ENCODE results near the gene KRT86.
"Not testable (repeated sequence)": the region's sequence is repeated elsewhere in the genome, so short reads cannot be mapped to it uniquely, and the experiment has no call there.

The KRT86 gene

DNA sequence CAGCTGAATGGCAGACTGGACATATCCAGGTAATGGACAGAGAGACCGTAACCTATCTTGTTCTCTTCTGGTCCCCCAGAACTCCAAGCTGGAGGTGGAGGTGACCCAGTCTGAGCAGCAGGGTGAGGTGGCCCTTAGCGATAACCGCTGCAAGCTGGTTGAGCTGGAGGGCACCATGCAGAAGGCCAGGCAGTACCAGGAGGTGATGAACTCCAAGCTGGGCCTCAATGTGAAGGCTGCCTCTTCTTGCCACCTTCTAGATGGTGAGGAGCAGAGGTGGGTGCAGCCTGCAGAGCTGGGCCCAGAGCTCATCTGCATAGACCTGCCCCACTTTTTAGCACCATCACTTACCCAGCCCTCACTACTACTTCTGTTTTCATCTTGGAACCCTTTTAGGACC lies 7.2 kb upstream of the KRT86 start:
- DNase-seq = no peak

DNA sequence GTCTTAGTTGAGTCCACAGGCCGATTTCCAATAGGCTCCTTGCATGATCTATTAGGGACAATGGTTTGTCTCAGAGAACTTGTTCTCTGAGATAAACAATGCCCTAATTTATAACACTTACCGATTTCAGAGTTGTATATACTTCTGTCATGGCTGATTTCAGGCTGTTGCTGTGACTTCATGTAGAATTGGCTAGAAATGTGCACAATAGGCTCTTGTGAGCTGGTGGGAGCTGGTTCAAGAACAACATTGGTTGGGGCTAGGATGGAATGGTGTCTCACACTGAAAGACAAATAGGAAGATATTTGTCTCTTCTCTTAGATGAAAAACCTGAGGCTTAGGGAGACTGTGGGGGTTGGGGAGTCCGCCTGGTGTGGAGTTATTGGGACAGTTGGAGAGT lies 6.7 kb upstream of the KRT86 start:
- DNase-seq = peak in 1 of 56 donors; percentile 35

DNA sequence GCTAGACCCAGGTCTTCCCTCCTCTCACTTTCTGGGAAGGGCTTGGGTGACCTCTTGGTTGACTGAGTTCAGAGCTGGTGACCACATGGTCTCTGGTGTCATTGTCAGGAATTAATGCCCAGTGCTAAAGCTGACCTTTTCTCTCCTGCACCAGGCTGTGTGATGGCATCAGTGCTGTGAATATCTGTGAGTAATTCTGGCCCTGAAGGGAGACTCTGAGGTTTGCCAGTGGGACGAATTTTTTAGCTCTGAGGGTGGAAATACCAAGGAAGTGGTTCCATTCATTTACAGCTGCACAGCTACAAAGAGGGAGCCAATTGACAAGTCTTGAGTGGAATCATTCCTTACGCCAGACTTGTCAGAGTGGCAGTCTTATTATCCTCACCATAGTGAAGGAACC lies 6.2 kb upstream of the KRT86 start:
- no peak for DNase-seq

DNA sequence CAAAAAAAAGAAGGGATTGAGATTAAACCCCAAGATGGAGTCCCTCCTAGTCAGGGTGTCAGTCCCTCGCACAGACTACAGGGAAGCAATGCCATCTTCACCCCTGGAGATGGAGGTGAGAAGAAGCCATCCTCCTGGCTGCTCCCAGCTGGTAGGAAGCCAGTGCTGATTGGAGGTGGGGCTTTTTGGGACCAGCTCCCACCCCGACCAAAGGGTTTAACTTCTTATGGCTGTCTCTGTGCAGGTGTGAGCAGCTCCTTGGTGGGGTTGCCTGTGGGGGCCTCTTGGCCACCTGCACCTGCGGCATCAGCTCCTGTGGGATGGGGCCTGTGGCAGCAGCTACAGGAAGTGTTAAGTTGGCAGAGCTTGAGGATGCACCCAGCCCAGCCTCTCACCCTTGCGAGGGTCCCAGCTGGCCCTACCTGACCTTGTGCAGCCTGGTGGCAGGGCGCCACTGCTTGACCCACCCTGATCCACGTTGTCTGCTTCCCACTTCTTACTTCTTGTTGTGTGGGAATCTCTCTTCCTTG lies 3.8 kb upstream of the KRT86 start:
- no peak for DNase-seq

DNA sequence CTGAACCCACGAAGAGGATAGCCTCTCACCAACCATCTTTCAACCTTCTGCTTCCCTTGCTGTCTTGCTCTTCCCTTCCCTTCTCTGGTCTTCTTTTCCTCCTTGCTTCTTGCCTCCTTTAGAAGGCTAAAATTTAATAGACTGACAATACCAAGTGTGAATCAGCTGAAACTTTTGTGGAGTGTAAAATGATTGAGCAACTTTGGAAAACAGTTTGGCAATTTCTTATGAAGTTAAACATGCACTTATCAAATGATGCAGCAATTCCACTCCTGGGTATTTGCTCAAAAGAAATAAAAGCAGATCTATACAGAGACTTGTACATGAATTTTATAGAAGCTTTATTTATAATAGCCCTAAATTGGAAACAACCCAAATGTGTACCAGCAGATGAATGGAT lies 3.3 kb upstream of the KRT86 start:
- DNase-seq = no peak

DNA sequence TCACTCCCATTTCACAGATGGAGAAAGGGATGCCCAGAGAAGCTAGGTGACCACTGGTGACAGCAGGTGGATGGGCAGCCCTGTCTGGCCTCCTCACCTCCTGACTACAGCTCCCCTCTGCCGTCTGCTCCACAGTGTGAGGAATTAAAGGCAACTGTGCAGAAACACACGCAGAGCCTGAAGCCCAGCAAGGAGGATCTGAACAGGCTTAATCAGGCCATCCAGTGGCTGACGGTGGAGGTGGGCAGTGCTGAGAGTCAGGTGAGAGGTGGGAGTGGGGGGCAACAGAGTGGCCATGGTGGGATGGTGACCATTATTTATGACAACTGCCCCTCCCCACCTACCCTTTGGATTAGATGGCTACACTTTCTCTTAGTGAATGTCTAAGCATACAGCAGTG lies 1.2 kb downstream of the KRT86 start:
- DNase-seq = no peak

DNA sequence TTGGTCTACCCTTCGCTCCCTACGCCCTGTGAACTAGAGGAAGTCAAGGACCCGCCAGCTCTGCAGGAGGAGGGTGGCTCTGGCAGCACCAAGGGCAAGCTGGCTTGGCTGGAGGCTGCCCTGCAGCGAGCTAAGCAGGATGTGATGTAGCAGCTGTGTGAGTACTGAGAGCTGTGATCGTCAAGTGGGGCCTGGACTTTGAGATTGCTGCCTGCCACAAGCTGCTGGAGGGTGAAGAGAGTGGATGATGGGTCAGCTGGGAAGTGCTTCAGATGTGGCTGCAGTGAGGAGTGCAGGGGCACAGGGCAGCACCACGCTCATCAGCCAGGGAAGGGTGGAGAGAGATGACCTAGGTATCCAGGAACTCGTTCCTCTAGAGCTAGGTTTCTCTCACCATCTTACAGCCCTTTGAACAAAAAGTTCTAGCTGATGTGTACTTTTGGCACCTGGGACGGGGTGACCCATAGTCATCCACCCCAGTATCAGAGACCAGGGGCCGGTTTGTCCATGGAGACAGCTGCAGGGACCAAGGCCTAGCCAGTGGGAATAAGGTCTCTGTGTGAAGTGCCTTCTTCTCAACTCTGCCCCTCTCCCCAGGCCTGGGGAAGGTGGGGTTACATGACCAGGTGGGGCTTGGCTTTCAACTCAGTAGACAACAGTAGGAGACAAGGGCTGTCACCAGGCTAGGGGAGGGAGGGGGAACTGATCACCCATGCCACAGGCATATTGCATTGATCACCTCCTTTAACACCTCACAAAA lies 3.2 kb downstream of the KRT86 start:
- DNase-seq = no peak

DNA sequence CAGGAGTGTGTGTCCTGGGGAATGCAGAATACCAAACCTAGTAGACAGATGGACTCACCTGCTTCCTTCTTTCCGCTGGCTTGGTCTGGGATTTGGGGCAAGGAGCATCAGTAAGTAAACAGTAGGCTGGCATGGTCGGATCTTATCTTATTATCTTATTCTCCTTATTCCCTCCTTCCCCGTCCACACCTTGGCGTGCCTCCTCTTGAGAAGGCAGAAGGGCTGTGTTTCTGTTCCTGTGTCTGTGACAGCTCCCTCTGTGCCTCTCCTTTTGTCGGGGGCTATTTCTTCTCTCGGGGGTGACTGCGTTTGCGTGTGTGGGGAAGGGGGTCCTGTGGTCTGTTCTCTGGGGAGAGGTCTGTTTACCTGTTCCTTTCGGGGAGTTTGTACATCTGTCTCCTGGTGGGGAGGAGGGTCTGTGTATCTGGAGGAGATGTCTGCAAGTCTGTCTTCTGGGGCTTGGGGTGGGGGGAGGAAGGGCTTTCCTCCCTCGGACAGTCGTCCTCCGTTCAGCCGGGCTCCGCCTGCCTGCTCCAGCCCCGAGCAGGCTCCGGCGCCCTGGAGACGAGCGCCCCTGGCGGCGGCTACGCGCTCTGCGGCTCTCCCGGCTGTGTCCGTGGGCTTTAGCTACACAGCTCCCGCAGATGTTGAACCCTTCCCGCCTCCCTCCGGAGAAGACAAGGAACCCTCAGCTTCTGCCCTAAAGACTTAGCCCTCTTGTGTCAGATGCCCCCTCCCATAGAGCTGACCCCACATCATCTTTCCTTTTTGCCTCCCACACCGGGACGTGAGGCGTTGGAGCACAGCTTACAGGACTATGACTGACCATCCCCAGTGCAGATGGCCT lies 4.4 kb downstream of the KRT86 start:
- DNase-seq = peak in 51 of 56 donors; percentile 6 to 83 (median 51)

DNA sequence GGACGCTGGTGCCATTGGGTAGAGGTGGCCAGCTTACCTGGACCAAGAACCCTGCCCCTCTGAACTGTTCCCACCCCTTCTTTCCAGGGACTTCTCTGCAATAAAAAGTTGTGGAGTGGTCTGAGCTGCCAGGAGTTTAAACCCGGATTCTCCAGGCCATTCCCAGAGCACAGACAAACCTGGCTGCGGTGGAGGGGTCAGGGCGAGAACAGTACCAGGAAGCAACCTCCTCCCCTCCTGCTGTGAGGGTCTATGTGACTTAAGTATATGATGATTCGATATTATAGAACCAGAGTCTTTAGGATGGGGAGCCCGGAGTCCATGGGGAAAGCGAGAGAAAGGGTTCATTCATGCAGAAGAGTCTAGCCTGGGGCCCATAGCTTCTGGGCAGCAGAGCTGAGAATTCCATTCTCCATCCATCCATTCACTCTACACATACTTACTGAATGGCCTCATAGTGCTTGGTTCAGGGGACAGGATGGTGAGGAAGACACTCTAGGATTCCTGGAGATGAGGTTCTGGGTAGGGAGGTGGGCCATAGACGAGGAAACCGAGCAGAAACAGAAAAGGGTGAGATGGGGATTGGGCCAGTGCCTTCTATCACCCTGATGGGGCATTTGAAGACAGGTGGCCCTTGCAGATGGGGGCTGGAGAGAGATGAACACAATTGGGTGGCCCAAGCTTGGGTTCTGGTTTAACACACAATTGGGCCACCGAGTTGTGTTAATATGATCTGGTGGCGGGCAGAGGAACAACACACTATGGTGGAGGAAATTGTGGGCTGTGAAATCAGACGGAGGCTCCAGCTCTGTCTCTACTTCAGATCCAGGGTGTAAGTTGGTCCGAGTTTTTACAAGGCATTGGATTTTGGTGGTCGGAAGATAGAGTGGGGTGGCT lies 5.2 kb downstream of the KRT86 start:
- no peak for DNase-seq

DNA sequence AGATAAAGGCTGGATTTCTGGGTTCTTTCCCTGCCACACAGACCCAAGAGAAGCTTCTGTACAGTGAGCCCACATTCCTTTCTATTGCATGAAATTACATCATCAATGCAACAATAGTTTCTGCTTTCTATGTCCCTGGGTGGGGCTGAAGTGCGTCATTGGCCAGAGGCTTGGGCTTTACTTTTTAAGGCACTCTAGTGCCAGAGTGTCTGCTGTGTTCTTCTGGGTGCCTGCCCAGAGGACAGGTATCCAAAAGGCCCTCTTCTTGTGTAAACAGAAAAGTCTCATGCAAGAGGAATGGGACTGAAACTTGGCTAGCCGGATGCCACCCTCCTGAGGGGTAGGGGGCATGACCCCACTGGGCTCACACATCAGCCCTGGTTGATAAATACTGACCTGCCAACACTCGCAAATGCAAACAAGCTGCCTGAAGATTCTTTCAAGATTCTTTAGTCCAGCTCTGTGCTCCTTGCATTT lies 5.9 kb downstream of the KRT86 start:
- DNase-seq = no peak

DNA sequence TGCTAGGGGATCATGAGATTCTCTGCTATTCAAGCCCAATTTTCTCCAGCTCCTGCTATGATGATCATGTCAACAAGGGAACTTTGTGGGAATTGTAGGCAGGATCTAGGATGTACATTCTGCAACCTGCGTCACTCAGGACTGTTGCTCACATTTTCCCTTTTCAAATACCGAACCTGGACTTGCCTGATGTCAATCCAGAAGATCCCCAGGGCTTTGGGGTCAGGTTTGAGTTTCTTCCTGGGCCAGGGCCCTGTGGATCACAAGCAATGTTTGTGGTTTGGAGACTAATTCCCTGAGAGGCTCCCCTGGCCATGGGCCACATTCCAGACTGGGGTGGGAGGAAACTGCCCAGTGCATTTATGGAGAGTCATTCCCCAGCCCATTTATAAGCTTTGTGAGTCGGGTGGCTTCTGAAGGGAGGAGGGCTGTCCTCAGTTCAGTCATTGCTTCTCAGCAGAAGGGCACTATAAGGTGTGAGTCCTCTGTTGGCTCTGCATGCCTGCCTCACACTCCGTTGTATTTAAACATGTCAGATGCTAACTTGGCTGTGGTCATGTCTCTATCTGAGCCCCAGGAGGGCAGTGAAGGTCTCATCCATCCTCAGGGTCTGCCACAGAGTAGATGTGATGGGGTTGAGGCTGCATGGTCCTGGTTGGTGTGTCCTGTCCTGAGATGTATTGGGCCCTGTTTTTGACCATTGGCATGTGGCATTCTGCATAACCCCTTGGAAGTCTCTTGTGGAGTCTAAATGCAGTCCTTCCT lies 6.5 kb downstream of the KRT86 start:
- DNase-seq = no peak

DNA sequence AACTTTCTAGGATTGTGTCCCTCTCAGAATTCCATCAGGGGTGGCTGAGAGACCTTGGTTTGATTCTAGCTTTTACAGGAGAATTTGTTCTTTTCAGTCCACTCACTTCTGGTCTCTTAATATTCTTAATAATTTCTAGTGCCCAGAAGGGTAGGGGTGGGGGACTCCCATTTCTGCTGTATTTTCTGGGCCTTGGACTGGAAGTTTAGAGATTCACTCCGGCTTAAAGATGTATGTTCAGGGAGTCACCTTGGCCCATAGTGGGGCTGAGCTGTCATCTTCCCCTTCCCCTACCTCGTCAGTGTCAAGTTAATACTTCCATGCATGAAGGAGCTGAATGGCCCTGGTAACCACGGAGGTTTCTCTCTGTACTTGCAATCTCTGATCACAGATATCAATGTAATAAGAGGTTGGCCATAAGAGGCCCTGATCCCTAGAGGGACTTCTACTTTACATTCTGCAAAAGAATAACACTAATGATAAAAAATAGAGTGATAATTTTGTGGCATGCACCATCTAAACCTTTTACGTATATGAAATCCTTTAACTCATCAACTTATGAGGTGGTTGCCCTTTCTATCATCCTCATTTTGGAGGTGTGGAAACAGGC lies 10.2 kb downstream of the KRT86 start:
- no peak for DNase-seq

DNA sequence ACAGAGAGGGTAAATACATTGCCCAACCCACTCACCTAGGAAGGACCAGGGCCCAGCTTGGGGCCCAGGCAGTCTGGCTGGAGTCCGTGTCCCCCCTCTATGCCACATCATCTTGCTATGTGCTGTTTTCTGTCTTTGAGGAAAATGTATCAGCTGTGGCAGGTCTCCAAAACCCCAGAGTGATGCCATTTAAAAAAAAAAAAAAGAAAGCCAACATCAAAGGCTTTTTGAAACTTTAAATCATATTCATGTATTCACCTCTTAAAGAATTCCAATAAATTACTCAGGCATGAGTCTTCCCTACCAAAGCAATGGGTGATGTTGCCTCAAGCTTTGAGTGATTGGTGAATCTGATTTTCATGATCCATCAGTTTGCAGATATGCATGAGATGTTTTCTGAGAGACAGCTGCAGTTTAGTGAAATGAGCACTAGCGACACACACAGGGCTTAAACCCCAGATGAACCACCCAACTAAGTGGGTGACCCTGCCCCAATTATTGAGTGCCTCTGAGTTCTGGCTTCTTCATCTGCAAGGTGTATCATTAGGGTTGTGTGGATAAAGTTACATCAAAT lies 10.8 kb downstream of the KRT86 start:
- no peak for DNase-seq

DNA sequence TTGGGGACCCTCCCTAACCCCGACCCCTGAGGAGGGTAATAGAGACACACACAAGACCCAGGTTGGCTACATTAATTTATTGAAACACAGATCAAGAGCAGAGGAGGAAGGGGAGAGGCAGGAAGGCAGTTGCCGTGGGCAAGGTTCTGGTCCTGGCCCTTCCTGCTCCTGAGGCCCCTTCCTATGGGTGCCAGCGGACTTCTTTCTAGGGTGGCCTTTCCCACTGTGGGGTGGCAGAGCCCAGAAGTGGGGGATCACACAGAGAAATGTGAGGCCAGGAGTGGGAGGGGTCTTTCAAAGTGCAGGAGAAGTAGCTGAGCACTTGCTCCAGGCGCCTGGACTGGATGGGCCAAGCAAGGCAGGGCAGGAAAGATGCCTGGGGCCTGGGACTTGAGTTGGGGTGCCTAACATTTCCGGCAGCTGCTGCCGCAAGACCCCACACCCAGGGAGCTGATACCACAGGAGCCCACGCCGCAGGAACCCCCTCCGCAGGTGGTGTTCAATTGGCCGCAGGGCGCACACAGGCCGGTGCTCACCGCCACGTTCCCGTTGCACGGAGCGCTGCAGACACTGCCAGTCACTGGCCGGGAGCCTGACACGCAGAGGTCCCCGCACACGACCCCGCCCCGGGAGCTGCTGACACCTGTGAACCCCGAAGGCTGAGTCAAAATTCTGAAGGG lies 11.5 kb downstream of the KRT86 start:
- DNase-seq = no peak

DNA sequence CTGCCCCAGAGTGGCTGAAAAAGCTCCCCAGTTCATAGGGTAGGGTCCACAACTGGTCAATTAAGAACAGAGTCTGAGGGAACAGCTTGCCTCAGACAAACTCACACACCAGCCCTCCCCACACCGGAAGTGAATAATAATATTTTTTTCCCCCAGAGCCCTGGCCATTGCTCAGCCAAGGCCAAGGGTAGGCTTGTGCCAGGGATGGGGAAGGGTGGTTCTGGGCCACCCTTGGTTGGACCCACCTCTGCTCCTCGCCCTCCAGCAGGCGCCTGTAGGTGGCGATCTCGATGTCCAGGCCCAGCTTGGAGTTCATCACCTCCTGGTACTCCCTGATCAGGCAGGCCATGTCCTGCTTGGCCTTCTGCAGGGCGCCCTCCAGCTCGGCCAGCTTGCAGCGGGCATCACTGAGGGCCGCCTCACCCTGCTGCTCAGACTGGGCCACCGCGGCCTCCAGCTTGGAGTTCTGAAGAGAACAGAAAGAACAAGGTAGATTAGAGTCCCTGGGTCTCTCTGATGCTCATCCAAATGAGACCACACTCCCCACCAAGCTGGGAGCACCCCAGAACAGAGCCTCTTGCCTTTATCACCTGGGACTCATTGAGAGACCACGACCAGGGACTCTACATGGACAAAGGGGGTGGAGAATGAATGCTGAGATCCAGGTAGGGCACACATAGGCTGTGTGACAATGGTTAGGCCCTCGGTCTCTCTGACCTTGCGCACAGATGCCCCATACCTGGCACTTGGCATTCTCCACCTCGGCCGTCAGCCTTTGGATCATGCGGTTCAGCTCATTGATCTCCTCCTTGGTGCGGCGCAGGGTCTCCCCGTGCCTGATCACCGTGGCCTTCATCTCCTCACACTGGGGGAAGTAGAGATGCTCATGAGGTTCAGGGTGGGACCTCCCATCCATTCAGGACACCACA lies 12.7 kb downstream of the KRT86 start:
- DNase-seq = not testable (repeated sequence)

DNA sequence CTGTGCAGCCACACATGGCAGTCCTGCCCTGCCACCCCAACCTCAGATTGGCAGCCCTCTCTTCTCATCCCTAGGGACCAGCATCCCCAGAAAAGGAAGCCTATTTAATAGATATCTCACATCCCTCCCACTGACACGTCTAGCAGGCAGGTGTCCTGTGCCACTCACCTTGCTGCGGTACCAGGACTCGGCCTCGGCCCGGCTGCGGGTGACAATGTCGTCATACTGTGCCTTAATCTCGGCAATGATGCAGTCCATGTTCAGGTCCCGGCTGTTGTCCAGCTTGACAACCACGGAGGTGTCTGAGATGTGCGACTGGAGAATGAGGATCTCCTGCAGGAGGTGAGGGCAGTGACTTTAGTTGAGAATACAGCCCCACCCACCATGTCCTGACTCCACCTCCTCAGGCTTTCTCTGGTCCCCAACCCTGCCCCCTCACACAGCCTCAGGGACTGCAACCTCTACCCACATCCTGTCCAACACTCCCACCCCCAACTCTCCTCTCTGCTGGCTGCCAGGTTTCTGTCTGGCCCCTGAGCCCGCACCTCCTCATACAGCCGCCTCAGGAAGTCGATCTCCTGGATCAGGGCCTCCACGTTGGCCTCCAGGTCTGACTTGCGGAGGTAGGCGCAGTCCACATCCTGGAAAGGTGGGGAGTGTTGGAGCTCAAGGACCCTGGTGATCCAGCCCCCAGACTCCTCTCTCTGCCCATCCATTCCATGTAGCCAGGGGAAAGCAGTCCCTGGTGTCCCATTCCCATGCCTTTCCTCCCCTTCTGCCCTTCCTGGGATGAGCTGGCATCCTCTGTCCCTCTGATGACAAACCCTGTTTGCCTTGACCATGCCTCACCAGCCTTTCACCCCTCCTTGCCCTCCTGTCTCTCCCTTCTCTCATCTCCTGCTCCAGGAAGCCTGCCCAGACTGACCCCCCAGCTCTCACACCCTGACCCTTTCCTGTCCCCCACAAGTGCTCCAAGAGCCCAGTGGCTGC lies 13.7 kb downstream of the KRT86 start:
- not testable (repeated sequence) for DNase-seq

Measured in nucleus accumbens (tissue), 56 donors.